Colon (tissue), 2 donors: ENCODE measurements around the gene FRZB.

ENCODE experiments used
- FAIRE-seq: peaks from 2 replicates; lab custom pipeline; 2012; peaks lifted over from hg19 to GRCh38; lab: Jason Lieb, UNC
- donor health status: control.
- donor health status: control.

FRZB gene

GRCh38 chr2:182784058-182784706 lies 82.3 kb downstream of the FRZB start:
- FAIRE-seq = no peak
